Liver (tissue), 9 donors: ENCODE measurements around the gene U2AF2. TPM values are rescaled to one million over a fixed set of nuclear protein-coding genes. Genes with fewer than 3 reads are reported as not detected.
A peak's percentile ranks its signal among the peaks of the same experiment; 100 is the strongest.

ENCODE experiments used
- DNase-seq: peaks from one replicate; pipeline ENCODE4 v3.0.0-alpha.2; 2017; ENCODE audit warnings: low spot score
- H3K27ac ChIP-seq, 2 donors: one replicate each; pipeline ENCODE4 v1.7.0; 2013; ENCODE audit warnings: inconsistent platforms in 2 of 2, low read length in 2 of 2, control low read depth in 1 of 2, low read depth in 1 of 2, mild to moderate bottlenecking in 1 of 2
- H3K27me3 ChIP-seq, 4 donors: one replicate each; pipeline versions ENCODE4 v1.6.1 to v1.7.0; 2013; ENCODE audit warnings: low read length in 3 of 4, inconsistent platforms in 1 of 4, mild to moderate bottlenecking in 1 of 4, moderate library complexity in 1 of 4; ENCODE audit not compliant: control insufficient read depth in 4 of 4, insufficient read depth in 4 of 4
- H3K36me3 ChIP-seq, 4 donors: one replicate each; pipeline versions ENCODE4 v1.6.1 to v1.7.0; 2013; ENCODE audit warnings: low read length in 3 of 4, mild to moderate bottlenecking in 3 of 4, low read depth in 1 of 4, moderate library complexity in 1 of 4; ENCODE audit not compliant: control insufficient read depth in 4 of 4, insufficient read depth in 3 of 4
- H3K4me1 ChIP-seq, 4 donors: one replicate each; pipeline versions ENCODE4 v1.6.1 to v1.7.0; 2013; ENCODE audit warnings: low read length in 3 of 4, mild to moderate bottlenecking in 3 of 4, moderate library complexity in 1 of 4; ENCODE audit not compliant: control insufficient read depth in 4 of 4, insufficient read depth in 4 of 4
- H3K4me3 ChIP-seq, 3 donors: one replicate each; pipeline versions ENCODE4 v1.6.1 to v1.7.0; 2013; ENCODE audit warnings: low read length in 3 of 3, control low read depth in 1 of 3, low read depth in 1 of 3, mild to moderate bottlenecking in 1 of 3
- H3K9ac ChIP-seq, 2 donors: one replicate each; pipeline ENCODE4 v1.7.0; 2013; ENCODE audit warnings: low read length in 2 of 2, mild to moderate bottlenecking in 2 of 2, moderate library complexity in 2 of 2, control low read depth in 1 of 2, low read depth in 1 of 2
- H3K9me3 ChIP-seq, 4 donors: one replicate each; pipeline versions ENCODE4 v1.6.1 to v1.7.0; 2013; ENCODE audit warnings: low read length in 3 of 4; ENCODE audit not compliant: control insufficient read depth in 4 of 4
- ATF3 ChIP-seq: IDR thresholded peaks from 2 replicates; pipeline ENCODE4 v1.6.1; 2016; ENCODE audit warnings: antibody characterized with exemption
- CTCF ChIP-seq: fragments of 150-350 bp; IDR thresholded peaks from 2 replicates; pipeline ENCODE4 v1.5.1; 2017; ENCODE audit warnings: improper control_type of control experiment, low read depth, low read length; ENCODE audit not compliant: missing input control
- EGR1 ChIP-seq, 2 donors: IDR thresholded peaks; 2 replicates each; pipeline ENCODE4 v1.6.1; 2016 to 2018; ENCODE audit warnings: antibody characterized with exemption in 2 of 2, low read depth in 2 of 2
- FOXA1 ChIP-seq: IDR thresholded peaks from 2 replicates; pipeline ENCODE4 v1.6.1; 2016; ENCODE audit warnings: antibody characterized with exemption
- FOXA2 ChIP-seq: IDR thresholded peaks from 2 replicates; pipeline ENCODE4 v1.6.1; 2016; ENCODE audit warnings: antibody characterized with exemption
- GABPA ChIP-seq, 2 donors: IDR thresholded peaks in 1 of 2; conservative IDR thresholded peaks in 1 of 2; 2 replicates each; pipeline ENCODE4 v1.6.1; 2016; ENCODE audit warnings: antibody characterized with exemption in 2 of 2, mild to moderate bottlenecking in 1 of 2, moderate library complexity in 1 of 2
- HNF4A ChIP-seq, 2 donors: conservative IDR thresholded peaks; 2 replicates each; pipeline ENCODE4 v1.6.1; 2016; ENCODE audit warnings: antibody characterized with exemption in 2 of 2, mild to moderate bottlenecking in 2 of 2
- HNF4G ChIP-seq: IDR thresholded peaks from 2 replicates; pipeline ENCODE4 v1.6.1; 2016; ENCODE audit warnings: antibody characterized with exemption
- JUND ChIP-seq, 2 donors: IDR thresholded peaks; 2 replicates each; pipeline ENCODE4 v1.6.1; 2016; ENCODE audit warnings: antibody characterized with exemption in 2 of 2
- MAX ChIP-seq: IDR thresholded peaks from 2 replicates; pipeline ENCODE4 v1.6.1; 2016; ENCODE audit warnings: antibody characterized with exemption
- NR2F2 ChIP-seq: IDR thresholded peaks from 2 replicates; pipeline ENCODE4 v1.6.1; 2016; ENCODE audit warnings: antibody characterized with exemption
- RAD21 ChIP-seq, 2 donors: IDR thresholded peaks; 2 replicates each; pipeline ENCODE4 v1.6.1; 2016; ENCODE audit warnings: antibody characterized with exemption in 2 of 2, mild to moderate bottlenecking in 2 of 2
- REST ChIP-seq: IDR thresholded peaks from 2 replicates; pipeline ENCODE4 v1.6.1; 2016; ENCODE audit warnings: antibody characterized with exemption, mild to moderate bottlenecking
- RXRA ChIP-seq, 2 donors: IDR thresholded peaks; 2 replicates each; pipeline ENCODE4 v1.6.1; 2017 to 2018; ENCODE audit warnings: antibody characterized with exemption in 2 of 2, mild to moderate bottlenecking in 1 of 2
- SP1 ChIP-seq: IDR thresholded peaks from 2 replicates; pipeline ENCODE4 v1.6.1; 2018; ENCODE audit warnings: antibody characterized with exemption, mild to moderate bottlenecking
- TAF1 ChIP-seq: conservative IDR thresholded peaks from 2 replicates; pipeline ENCODE4 v1.6.1; 2016; ENCODE audit warnings: antibody characterized with exemption, mild to moderate bottlenecking
- YY1 ChIP-seq: IDR thresholded peaks from 2 replicates; pipeline ENCODE4 v1.6.1; 2016; ENCODE audit warnings: antibody characterized with exemption, mild to moderate bottlenecking
- ZBTB33 ChIP-seq: IDR thresholded peaks from 2 replicates; pipeline ENCODE4 v1.6.1; 2016; ENCODE audit warnings: antibody characterized with exemption
- WGBS: extraction: QIAGEN DNeasy Blood & Tissue Kit; methylation state at CpG from one replicate; pipeline ENCODE4 v1.1.7; 2013; 5-methylcytosine and 5-hydroxymethylcytosine counted together
- polyA plus RNA-seq, 2 donors: library from polyadenylated mRNA; stranded (reverse) in 1 of 2; unstranded in 1 of 2; fragments of 200-250 nt in 1 of 2; fragments of >200 nt in 1 of 2; fragmentation: Nextera tagmentation in 1 of 2; extraction: Ambion mirVana in 1 of 2; gene quantifications; one replicate each; pipeline versions ENCODE4 v1.2.1 to v1.2.3, GENCODE V29; 2013 to 2015
- total RNA-seq, 2 donors: library from RNA; depleted of rRNA; stranded (reverse); fragments of >200 nt; gene quantifications; one replicate each; pipeline ENCODE4 v1.2.3, GENCODE V29; 2014
- donor health status: healthy.
- donor health status: healthy.
- donor health status: healthy.
- donor health status: healthy.
- donor health status: healthy.

U2AF2 gene
- total and polyA plus RNA-seq, 4 donors, result 8.6 to 66.6 (median 51.2) TPM

GRCh38 chr19:55605637-55606470 lies 49.0 kb upstream of the U2AF2 start, which contains the start of gene ZNF865:
Gene ZNF865, plus strand, starts transcription at chr19:55605647. Its CDS starts 7,972 bp downstream, at chr19:55613619.
- Histone ChIP-seq H3K27me3 (no peaks in the 10 kb centered on the region), H3K27ac (peak within 1 kb of the TSS; percentile 92), H3K4me3 (peak within 1 kb of the TSS; percentile 76 to 91 (median 91)), H3K4me1 (peaks cover 0 to 24% (median 20%) of the 10 kb centered on the region in 4 donors), H3K9ac (peak within 1 kb of the TSS; percentile 77 to 78), H3K36me3 (peaks cover 0 to 8% (median 2%) of the 10 kb centered on the region in 4 donors), H3K9me3 (no peaks in the 10 kb centered on the region)
- TF ChIP-seq TAF1, result no peak
- peak in 1 of 2 donors; percentile 45 for TF ChIP-seq GABPA (IDR thresholded peaks at IDR 0.05 in 1 of 2, conservative IDR thresholded peaks at IDR 0.05 in 1 of 2)
- no peak for TF ChIP-seq ATF3
- TF ChIP-seq REST, result no peak
- no peak for TF ChIP-seq RXRA (IDR thresholded peaks at IDR 0.05)
- TF ChIP-seq YY1, result no peak
- no peak for TF ChIP-seq NR2F2
- TF ChIP-seq RAD21 (IDR thresholded peaks at IDR 0.05), result peak; percentile 83 to 86
- TF ChIP-seq JUND (IDR thresholded peaks at IDR 0.05), result no peak
- TF ChIP-seq ZBTB33, result no peak
- TF ChIP-seq HNF4A (conservative IDR thresholded peaks at IDR 0.05), result no peak
- TF ChIP-seq FOXA1, result no peak
- peak; percentile 18 for TF ChIP-seq SP1
- peak; percentile 60 for TF ChIP-seq CTCF
- no peak for TF ChIP-seq HNF4G
- TF ChIP-seq EGR1 (IDR thresholded peaks at IDR 0.05; ENCODE audit: low read depth in 2 of 2), result no peak
- TF ChIP-seq MAX, result no peak
- no peak for TF ChIP-seq FOXA2
- WGBS, result under 1% methylated on average over 44 of the region's 44 CpGs
- peak; percentile 62 for DNase-seq
